GM19372 (cell line): ENCODE measurements around the gene OVOL2.

Source experiments
- ATAC-seq: cut with Tn5 transposase; IDR thresholded peaks from one replicate; pipeline ENCODE4 v1.9.1; 2021; ENCODE audit warnings: mild to moderate bottlenecking, low read depth, moderate library complexity; ENCODE audit not compliant: unreplicated experiment

The OVOL2 gene

DNA sequence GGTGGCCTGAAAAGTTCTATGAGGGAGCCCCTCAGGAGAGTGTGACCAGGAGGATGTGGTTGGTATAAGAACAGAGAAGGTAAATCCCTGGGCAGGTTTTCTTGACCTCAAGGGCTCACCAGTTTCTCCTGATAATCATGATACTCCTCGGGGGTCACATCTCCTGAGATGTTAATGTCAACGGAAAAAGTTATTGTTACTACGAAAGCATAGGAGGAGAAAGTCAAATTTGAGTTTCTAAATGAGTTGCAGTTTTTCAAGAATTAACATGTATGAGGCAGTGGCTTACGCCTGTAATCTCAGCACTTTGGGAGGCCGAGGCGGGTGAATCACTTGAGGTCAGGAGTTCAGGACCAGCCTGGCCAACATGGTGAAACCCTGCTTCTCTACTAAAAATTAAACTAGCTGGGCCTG lies 65.5 kb downstream of the OVOL2 start:
- ATAC-seq, result peak; percentile 63

DNA sequence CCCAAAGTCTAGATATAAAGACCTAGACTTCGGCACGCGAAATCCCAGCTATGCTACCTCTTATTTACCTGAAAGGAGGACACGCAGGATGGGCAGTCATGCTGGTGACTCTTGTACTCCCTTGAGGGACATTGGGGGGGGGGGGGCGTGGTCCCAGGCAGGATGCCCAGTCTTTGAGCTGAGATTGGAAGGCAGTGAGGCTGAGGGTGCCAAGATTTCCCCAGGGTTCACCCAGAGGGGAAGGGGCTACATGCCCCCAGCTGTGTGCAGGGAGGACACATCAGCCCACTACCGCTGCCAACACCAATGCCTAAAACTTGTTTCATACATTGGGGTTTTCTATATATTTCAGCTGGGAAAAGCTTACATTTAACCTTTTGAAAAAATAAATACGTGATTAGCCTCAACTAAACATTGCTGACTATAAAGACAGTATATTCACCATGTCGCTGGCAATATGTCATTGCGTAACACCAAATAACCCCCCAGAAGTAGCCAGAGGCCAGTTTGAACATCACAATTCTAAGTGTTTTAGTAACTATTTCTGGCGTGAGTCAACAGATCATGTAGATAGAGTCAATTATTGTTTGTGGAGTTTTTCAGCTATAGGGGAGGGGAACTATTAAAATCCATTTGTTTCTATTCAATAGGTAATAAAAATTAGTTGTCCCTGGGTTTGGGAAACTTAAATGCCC lies 67.3 kb downstream of the OVOL2 start:
- no peak for ATAC-seq

DNA sequence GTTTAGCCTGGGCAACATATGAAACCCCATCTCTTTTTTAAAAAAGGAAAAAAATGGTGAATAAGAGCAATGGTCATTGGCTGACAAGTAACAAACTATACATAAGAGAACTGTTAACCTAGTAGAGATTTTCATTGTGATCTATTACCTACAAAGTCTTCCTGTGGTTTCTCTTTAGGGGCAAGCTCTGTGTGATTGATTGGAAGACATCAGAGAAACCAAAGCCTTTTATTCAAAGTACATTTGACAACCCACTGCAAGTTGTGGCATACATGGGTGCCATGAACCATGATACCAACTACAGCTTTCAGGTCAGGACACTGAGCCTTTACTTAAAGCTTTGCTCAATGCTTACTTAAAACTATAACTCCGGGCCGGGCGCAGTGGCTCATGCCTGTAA lies 69.7 kb downstream of the OVOL2 start:
- no peak for ATAC-seq

DNA sequence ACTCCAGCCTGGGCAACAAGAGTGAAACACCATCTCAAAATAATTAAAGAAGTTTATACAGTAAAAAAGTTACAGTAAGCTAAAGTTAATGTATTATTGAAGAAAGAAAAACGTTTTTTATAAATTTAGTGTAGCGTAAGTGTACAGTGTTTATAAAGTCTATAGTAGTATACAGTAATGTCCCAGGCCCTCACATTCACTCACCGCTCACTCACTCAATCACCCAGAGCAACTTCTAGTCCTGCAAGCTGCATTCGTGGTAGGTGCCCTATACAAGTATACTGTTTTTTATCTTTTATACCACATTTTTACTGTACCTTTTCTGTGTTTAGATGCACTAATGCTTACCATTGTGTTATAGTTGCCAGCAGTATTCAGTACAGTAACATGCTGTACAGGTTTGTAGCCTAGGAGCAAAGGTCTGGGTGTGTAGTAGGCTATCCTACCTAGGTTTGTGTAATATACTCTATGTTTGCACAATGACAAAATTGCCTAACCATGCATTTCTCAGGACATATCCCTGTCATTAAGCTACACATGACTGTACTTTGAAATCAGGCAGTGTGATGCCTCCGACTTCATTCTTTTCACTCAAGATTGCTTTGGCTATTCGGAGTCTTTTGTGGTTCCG lies 72.2 kb downstream of the OVOL2 start:
- no peak for ATAC-seq

DNA sequence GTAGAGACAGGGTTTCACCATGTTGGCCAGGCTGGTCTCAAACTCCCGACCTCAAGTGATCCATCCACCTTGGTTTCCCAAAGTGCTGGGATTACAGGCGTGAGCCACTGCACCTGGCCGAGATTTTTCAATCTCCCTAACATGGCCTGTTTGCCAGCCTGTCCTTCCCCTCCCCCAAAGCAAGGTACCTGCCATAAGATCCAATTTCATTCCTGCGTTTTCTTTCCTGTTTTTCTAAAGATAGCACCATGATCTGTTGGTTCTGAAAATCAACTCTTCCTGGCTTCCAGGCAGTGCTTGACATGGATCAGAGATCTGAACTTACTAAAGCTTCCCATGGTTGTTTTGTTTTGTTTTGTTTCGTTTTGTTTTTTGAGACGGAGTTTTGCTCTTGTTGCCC lies 81.4 kb downstream of the OVOL2 start:
- ATAC-seq, result no peak
